NCI-H2196 (cell line): ENCODE results near the gene PREB.

Experiments used
- DNase-seq: peaks from one replicate; lab custom pipeline; 2025; ENCODE audit not compliant: unreplicated experiment; lab: John Stamatoyannopoulos, UW

PREB gene

DNA sequence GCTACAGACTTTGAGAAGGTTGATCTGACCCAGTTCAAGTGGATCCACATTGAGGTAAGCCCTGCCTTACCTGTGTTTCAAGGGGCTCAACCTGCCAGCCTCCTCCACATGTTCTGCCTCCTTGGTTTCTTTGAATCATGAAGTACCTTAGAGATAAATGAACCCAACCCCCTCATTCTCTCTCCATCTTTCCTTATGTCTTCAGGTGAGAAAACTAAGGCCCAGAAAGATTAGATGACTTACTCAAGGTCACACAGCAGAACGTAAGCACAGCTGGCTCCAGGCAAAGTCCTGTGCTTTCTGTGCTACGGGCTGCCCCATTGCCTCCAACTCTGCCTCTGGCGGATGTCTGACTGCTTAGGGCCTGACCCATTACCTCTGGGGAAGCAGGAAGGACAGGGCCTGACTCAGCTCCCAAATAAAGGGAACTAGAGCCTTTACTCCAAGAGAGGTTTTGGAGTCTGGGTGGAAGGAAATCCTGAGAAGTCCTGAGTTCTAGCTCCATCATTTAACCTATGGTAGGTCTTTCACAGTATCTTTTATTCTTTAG lies 37.6 kb downstream of the PREB start:
- DNase-seq = no peak

DNA sequence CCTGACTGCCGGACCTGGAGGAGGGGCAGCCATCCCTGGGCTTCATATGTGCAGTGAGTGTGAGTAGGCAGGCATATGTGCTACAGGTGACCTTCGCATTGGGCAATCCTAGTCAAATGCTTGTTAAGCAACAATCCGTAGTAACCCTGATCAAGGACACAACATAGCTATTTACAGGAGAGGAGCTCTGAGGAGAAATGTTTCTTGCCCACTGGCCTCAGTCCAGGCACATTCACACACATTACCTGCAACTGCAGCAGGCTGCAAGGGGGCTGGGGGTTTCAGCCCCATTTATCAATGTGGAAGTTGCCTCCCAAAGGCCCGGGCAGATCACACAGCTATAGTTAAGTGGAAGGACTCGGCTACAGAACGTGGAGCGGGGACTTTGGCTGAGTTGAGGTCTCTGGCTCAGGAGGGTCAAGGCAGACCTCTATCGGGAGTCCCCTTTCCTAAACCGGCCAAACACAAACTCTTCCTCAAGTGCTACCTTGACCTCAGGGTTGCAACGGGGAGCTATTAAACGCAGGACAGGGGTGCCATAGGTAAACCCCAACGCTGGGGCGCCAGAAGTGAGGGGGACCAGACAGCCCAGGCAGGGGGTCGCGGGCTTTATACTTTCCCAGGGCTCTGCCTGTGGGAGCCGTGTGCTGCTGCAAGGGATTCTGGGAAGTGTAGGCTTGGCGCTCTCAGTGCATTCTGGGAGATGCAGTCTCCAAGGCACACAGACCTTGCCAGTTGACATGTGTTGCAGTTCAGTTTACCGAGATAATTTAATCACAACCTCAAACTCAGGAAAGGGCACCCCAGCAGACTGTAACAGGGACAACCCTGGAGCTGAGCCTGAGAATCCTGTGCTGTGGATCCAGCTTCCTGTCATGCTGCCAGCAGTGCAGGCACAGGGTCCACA lies 38.4 kb downstream of the PREB start:
- peak; percentile 27 for DNase-seq

DNA sequence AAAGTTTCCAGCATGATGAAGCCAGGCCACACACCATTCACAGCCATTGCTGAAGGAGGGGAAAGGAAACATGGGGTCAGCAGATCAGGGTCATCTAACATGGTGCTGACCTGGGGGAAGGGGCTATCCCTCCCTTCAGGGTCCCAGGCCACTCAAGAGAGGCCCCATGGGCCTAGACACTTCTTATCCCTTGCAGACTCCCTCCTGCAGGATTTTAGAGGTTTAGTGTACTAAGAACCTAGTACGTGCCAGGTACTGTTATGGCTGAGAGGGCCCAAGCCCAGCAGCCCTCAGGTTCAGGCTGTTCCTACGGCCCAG lies 39.0 kb downstream of the PREB start:
- no peak for DNase-seq

DNA sequence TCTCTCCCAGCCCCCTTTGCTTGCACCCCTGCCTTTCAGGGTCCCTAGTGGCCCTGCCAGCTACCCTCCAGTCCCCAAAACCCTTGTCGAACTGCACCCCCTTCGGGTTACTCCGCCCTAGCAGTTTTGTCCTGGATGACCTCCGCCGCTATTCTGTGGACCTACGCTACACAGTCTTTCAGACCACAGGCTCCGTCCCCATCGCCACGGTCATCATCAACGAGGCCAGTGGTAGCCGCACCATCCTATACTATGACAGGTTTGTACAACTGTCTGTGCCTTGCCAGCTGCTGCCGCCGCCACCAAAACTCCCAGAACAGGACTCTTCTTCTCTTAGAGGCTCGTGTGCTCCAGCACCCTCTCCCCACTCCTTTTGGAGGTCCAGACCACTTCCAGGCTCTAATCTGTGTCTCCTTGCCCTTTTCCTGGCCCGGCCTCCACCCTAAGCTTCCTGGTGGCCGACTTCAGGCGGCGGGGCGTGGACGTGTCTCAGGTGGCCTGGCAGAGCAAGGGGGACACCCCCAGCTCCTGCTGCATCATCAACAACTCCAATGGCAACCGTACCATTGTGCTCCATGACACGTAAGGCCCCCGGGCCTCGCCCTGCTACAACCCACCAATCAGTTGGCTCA lies 40.0 kb downstream of the PREB start:
- no peak for DNase-seq

DNA sequence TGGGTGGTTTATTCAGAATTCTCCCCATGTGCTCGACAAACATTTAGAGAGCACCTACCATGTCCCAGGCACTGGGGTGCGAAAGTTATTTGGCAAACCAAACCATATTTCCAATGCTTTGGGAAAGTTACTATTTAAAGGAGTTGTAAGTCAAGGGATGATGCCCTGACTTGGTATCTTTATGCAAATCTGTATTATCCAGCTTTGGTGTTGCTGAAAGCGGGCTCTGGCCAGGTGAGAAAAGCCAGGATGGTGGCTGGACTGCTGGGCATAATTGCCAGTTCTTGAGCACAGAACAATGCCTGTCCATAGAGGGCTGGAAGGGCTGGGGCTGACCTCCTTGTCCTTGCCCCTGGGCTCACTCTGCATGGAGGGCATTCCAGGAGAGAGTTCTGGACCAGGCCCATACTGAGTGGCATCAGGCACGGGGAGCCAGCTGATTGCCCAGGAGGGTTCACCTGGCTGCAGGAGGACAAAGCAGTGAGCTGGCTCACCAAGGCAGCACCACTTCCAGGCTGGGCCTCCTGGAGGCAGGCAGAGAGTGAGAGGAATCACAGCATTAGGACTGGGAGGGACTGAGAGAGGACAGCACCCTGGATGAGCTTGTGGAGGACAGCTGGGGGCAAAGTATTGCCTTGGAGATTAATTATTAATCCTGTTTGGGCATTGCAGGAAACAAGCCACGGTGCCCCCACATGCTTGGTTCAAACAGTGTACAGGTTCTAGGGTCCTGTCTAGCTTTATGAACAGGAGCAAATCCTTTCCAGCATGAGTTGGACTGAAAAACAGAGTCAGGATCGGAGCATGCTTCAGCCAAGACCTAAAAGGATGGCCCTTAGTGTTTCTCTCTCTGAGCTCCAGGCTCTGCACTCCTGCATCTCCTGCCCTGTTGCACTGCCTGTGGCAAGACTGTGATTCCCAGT lies 40.7 kb downstream of the PREB start:
- no peak for DNase-seq

DNA sequence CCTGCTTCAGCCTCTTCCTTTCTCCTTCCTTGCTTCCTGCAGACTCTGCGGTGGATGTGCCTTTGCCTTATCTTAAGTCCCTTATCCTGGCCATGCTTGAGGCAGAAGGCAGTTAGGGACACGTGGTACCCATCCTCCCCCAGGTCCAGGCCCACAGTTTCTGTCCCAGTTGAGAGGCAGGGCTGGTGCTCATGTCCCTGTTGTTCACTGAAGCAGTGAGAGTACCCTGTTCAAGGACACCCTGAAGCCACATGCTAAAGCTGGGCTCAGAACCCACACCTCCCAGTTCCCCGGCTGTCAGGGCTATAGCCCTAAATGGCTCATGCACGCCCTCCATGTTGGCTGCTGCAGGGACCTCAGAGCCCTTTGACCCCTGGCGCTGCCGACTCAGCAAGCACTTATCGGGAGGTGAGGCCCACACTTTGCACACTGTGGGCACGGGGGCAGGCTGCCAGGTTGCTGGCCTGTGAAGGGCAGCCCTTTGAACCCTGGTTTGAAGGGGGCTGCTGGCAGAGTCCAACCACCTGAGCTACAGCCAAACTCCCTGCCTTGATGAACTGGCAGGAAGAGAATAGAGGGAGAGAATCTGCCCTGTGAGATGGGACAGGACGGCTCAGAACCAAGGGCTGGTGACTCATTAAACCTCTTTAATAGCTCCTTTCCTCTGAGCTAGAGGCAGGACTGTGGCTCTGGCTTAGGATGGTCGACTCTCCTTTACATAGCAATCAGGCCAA lies 41.6 kb downstream of the PREB start:
- no peak for DNase-seq

DNA sequence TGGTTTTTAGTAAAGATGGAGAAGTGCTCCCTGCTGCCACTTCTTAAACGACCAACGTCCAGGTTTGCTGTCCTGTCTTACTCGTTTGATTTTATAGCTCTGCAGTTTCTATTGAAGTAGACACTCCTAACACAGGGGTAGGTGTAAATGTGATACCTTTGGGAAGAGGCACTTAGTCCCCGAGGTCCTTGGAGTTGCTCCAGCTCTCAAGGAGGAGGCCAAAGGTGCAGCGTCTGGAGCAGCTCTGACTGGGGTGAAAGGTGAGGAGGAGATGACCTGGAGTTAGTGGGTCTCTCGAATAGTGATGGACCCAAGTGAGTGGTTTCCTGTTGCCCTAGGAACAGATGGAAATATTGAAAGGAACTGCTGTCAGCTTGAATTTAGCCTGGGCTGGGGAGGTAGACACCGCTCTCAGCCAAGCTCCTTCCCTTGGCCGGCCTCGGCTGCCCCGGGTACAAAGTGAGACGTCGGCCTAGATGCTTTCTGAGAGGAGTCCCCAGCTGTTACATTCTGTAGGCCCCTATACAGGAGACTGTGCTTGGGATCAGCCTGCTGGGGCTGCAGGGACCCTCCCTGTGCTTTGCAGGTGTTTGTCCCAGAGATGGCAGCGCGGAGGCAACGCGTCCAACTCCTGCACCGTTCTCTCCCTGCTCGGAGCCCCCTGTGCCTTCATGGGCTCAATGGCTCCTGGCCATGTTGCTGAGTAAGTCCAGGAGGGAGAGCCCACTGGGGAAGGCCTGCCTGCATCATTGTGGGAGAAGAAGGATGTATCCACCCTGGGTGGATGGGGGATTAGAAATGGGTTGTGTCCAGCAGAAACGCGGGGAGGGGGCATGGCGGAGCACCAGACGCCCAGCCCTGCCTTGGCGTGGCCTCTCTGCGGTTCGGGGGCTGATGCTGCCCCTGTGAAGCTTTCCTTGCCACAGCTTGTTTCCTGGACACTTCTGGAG lies 42.4 kb downstream of the PREB start:
- DNase-seq = no peak

DNA sequence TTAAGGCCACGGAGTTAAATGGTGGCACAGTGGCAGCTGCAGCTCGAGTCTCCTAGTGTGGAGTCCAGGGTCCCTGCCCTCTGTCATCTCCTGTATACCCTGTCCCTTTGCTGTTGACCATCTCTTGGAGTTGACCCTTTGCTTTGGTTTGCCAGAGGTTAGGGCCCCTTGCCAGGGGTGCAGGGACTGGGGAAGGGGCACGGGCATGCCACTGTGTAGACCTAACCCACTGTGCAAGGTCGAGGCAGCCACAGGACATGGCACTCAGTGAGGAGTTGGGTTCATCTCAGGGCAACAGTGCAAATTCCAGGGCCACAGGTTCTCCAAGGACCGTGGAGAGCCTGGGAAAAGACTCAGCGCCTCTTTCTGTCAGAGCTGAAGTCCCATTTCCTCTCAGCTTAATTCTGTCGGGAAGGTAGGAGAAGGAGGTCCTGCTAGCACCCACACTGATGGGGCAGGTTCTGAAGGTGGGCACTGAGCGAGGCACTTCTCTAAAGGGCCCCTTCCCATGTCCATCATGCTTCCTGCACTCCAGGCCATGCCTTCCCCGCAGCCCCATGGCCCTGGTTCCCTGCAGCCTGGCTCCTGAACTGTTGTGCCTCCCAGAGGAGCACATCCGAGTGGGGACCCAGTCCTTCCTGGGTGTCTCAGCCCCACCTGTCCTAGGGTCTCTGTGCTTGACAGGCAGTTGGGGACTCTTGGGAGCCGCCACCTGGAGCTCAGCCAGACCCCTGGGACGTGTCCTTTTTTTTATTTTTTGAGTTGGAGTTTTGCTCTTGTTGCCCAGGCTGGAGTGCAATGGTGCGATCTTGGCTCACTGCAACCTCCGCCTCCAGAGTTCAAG lies 45.1 kb downstream of the PREB start:
- no peak for DNase-seq

DNA sequence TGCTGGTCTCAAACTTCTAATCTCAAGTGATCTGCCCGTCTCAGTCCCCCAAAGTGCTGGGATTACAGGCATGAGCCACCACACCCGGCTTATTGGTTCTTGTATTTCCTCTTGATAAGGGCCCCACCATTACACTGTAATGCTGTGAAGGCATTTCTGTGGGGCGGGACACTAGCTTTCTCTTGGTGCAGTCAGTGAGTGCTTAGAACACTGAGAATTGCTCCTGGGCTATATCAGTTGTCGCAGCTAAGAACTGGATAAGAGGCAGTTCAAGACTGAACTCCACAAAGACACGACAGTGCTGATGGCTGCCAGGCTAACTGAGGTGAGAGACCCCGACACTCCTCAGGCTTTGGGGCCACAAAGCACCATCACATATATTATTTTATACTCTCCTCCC lies 45.8 kb downstream of the PREB start:
- no peak for DNase-seq

DNA sequence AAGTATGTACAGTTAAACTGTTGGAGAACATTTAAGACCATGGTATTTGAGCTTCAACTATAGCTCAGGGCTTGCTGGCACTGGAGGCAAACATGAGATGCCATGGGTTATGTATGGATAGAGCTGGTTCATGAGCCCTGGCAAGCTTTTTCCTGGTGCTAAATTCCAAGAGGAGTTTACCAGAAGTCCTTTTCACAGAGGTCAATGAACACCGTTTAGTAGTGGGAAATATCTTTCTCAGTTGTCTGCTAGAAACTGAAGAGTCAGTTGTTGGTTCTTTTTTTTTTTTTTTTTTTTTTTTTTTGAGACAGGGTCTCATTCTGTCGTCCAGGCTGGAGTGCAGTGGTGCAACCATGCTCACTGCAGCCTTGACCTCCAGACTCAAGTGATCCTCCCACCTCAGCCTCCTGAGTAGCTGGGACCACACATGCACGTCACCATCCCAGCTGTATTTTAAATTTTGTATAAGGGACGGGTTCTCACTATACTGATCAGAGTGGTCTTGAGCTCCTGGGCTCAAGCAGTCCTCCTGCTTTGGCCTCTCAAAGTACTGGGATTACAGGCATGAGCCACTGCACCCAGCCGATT lies 46.5 kb downstream of the PREB start:
- DNase-seq = no peak

DNA sequence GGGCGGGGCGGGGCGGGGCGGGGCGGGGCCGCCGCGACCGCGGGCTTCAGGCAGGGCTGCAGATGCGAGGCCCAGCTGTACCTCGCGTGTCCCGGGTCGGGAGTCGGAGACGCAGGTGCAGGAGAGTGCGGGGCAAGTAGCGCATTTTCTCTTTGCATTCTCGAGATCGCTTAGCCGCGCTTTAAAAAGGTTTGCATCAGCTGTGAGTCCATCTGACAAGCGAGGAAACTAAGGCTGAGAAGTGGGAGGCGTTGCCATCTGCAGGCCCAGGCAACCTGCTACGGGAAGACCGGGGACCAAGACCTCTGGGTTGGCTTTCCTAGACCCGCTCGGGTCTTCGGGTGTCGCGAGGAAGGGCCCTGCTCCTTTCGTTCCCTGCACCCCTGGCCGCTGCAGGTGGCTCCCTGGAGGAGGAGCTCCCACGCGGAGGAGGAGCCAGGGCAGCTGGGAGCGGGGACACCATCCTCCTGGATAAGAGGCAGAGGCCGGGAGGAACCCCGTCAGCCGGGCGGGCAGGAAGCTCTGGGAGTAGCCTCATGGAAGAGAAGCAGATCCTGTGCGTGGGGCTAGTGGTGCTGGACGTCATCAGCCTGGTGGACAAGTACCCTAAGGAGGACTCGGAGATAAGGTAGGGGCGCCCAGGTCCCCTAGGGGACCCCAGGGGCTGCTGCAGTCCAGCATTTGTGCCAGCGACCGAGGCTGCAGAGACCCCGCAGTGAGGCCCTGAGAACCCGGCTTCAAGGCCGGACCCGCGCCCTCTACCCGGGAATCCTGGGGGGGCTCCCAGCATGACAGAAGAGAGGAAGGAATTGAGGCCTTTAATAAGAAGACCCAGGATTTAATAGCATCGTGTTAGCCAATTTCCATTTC lies 47.5 kb downstream of the PREB start, which contains the start of gene KHK:
TSS of gene KHK (plus strand) at position 49 of the 870 bp plus-strand sequence. CDS start at position 537, 488 bp downstream.
- peak; percentile 63 for DNase-seq

DNA sequence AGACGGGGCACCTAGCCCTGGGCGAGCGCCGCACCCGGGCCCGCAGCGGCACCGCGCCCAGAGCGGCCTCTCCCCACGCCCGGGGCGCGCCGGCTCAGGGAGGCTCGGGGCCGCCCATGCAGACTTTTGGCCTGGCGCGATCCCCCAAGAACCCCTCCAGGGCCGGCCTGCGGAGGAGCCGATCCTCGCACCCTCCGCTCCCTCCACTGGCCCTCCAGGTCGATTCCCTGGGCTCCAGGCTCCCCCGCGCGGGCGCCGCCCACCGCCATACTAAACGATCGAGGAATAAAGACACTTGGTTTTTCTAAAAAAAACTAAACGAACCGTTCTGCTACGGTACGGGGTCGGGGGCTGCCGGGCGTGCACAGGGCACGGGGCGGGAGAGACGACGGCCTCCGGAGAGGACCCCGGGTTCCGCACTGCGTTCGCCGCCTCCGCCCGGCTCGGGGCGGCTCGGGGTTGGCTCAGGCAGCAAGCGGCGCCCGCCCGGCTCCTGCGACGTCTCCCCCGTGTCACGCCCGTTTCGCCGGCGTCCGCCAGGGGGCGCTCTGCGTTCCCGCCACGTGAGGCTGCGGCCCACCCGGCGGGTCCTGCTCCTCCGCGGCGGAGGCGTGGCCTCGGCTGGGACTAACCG lies 48.2 kb downstream of the PREB start:
- DNase-seq = peak; percentile 95

DNA sequence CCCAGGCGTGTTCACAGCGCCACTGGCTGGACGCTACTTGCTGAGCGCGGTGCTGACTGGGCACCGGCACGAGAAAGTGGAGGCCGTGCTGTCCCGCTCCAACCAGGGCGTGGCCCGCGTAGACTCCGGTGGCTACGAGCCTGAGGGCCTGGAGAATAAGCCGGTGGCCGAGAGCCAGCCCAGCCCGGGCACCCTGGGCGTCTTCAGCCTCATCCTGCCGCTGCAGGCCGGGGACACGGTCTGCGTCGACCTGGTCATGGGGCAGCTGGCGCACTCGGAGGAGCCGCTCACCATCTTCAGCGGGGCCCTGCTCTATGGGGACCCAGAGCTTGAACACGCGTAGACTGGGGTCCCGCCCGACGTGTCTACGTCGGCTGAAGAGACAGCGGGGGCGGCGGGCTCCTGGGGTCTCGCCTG lies 48.8 kb downstream of the PREB start:
- peak; percentile 50 for DNase-seq

DNA sequence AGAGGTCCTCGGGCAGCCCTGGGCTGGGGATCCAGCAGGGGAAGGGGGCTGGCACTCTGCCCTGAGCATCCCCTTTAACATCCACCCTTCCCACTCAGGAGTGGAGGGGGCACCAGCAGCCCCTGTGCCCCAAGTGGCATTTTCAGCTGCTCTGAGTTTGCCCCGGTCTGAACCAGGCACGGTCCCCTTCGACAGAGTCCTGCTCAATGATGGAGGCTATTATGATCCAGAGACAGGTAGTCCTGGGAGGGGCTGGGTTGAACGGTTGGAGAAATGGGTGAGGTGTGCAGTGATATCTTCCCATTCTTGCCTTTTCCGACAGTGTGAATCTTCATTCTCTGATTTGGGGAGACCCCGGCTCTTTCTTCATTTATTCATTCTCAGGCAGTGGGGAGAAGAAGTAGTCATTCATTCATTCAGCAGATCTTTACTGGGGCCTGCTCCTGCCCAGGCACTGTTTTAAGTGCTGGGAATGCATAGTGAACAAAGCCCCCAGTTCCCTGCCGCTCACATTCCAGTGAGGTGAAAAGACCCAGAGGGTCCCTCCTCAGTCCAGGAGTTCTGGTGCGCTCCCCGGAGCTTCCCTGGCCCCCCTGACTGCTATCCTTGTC lies 49.3 kb downstream of the PREB start:
- no peak for DNase-seq

DNA sequence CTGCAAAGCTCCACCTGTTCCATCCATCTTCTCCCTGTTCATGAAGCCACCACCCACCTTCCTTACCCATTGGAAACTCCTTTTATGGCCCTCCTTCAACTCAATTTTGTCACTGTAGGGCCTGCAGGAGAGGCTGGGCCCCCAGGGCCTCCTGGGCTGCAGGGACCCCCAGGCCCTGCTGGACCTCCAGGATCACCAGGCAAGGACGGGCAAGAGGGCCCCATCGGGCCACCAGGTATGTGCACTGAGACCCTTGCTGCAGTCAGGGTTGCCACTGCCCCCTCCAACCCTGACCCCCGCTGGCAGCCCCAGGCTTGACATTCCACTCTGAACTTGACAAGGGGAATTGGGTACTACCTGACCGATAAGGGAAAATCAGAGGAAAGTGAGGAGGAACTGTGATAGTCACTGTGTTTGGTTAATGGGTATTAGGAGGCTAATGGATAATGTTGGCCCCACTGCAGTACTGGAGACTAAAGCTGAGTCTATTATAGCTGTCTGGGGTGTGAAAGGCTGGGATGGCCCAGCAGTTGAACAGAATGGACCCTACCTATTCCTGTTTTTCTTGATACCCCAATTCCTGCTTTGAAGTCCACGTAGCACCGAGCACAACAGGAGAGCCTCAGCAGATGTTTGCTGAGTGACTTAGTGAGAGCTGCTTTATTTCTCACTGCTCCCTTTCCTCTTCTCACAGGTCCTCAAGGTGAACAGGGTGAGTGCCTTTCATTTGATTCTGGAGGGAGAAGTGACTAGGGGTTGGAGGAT lies 50.0 kb downstream of the PREB start:
- no peak for DNase-seq
